ENCODE data around the gene MORC1.

- TF ChIP-seq CTCF (IDR thresholded peaks at IDR 0.05; ENCODE audit: borderline replicate concordance, extremely low read depth, low read length, poor library complexity, severe bottlenecking) (no peak), EZH2 (IDR thresholded peaks at IDR 0.05; ENCODE audit: borderline replicate concordance, low read depth, low read length, severe bottlenecking) (no peak)
Observed at GRCh38 chr3:109114746-109115145, 3.2 kb downstream of the MORC1 start.

Data from DND-41 (cell line).